LNCAP (cell line): ENCODE results near the gene EMC10.

Source experiments
- CTCF ChIP-seq: fragments of 450-650 bp; IDR thresholded peaks from 2 replicates; pipeline ENCODE4 v1.5.1; 2017; ENCODE audit warnings: mild to moderate bottlenecking

Gene EMC10

GRCh38 chr19:50464348-50464747 lies 12.0 kb upstream of the EMC10 start:
- no peak for TF ChIP-seq CTCF

DNA sequence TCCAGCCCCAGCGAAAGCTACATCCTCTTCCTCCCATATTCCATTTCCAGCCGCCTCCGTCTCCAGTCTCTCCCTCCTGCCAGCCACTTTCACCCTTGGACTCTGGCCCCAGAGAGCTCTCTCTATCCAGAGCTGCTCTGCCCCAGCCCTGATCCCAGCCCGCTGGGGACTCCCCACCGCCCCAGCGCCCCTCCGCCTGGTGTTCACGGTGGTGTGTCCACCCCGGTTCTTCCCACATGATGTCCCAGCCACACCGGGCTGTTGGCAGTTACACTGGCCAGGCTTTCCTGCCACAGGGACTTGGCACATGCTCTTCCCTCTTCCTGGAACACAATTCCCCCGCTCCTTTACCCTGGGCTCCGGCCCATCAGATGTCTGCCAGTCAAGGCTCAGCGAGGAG lies 11.3 kb upstream of the EMC10 start:
- no peak for TF ChIP-seq CTCF

- no peak for TF ChIP-seq CTCF
Measured at GRCh38 chr19:50465986-50466705, 10.2 kb upstream of the EMC10 start.

DNA sequence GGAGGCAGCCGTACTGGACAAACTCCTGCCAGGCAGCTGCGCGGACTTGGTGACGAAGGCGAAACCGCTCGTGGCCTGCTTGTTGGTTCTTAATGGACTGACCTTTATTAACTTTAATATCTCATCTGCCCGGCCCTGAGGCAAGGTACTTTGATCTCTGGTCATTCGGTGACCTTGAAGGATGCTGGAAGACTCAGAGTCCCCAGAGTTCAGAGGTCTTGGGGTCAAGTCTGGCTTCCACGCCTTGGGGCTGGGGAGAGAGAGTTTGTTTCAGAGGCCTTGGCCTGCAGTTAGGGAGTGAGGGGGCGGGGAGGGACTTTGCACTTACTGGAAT lies 9.6 kb upstream of the EMC10 start:
- TF ChIP-seq CTCF: no peak

- TF ChIP-seq CTCF: no peak
Measured at GRCh38 chr19:50467566-50467965, 8.7 kb upstream of the EMC10 start.

- TF ChIP-seq CTCF: no peak
Measured at GRCh38 chr19:50468818-50469217, 7.5 kb upstream of the EMC10 start.

DNA sequence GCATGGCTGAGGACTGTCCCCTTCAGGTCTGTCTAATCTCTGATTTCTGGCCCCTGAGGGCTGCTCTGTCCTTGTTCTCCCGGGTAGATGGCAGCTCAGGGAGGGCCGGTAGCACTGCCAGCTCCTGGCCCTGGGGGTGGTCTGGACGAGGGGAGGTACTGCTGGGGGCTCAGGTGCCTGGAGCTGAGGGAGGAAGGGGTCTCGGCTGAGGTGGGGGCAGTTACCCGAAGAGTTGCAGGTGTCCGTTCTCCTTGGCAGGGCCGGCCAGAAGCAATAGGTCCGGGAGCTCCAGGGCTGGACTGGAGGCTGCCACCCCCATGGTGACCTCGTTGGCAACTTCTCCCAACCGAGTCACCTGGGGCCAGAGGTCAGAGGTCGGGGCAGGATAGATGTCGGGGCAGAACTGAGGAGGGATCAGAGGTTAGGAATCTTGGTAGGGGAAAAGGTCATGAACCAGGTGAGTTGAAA lies 1.2 kb upstream of the EMC10 start:
- TF ChIP-seq CTCF: no peak

DNA sequence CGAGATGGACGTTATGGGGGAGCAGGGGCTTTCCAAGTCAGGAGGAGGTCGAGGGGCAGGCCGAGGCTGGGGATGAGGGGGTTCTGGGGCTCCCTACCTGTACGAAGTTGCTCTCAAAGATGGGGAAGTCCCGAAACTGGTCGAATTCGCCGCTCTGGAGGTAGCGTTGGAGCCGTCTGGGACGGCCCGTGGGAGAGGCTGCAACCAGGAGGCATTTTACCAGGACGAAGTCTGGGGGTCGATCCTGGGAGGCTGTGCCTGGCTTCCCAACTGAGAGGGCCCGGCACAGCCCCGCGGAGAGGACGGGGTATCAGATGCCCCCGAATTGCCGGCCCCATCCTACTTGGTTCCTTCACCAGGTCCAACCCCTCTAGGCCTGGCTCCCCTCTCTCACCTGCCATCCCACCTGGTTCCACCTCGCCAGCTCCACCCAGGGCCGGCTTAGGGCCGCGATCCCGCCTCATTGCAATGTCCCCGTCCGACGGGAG lies 527 bp upstream of the EMC10 start:
- no peak for TF ChIP-seq CTCF
